ENCODE results near the gene HS3ST3A1. TPM values are rescaled to one million over a fixed set of nuclear protein-coding genes. Genes with fewer than 3 reads are reported as not detected.

The HS3ST3A1 gene
- total RNA-seq, 4 donors from 2014 or later, result 0.47 to 5.9 (median 1.9) TPM; not detected in 1

DNA sequence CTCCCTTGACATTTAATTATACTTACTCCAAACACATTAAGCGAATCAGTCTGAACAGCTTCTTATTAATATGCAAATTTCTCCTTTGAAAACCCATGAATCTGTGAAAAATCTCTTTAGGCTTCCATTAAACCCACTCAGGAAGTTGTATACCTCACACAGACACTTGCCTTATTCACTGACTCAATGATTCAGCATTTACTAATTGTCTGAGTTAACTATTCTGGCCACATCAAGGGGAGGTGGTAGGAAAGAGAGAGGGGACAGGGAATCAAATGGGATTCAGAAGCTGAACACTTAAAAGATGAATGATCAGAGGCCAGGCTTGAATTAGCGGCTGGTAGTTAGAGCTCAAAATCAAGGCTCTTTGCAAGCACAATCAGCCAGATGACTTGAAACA is 70.0 kb downstream of the HS3ST3A1 start:
- TF ChIP-seq, protein P1, sequence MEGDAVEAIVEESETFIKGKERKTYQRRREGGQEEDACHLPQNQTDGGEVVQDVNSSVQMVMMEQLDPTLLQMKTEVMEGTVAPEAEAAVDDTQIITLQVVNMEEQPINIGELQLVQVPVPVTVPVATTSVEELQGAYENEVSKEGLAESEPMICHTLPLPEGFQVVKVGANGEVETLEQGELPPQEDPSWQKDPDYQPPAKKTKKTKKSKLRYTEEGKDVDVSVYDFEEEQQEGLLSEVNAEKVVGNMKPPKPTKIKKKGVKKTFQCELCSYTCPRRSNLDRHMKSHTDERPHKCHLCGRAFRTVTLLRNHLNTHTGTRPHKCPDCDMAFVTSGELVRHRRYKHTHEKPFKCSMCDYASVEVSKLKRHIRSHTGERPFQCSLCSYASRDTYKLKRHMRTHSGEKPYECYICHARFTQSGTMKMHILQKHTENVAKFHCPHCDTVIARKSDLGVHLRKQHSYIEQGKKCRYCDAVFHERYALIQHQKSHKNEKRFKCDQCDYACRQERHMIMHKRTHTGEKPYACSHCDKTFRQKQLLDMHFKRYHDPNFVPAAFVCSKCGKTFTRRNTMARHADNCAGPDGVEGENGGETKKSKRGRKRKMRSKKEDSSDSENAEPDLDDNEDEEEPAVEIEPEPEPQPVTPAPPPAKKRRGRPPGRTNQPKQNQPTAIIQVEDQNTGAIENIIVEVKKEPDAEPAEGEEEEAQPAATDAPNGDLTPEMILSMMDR (IDR thresholded peaks at IDR 0.05), result no peak
- ATAC-seq (ENCODE audit: low FRiP score) (no peak), DNase-seq (ENCODE audit: low spot score) (no peak)

DNA sequence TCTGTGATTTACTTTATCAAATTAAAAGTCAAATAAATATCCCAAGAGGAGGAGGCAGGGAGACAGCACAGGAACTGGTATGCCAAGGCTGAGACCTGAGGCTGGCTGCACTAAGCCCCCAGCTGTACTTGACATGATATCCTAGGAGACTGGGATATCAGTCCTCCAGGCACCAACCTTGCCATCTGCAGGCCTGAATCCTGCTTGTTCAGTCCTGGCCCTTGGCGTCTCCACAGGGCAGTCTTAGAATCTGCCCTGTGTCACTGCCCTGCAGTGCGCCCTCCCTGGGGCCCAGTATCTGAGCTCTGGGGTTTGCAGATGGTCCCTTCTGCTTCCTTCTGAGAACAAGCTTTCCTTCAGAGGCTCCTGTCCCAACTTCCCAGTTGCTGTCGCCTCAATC is 75.9 kb downstream of the HS3ST3A1 start:
- DNase-seq (ENCODE audit: low spot score), result no peak
- TF ChIP-seq, protein P1 (IDR thresholded peaks at IDR 0.05), result no peak
- no peak for ATAC-seq (ENCODE audit: low FRiP score)

DNA sequence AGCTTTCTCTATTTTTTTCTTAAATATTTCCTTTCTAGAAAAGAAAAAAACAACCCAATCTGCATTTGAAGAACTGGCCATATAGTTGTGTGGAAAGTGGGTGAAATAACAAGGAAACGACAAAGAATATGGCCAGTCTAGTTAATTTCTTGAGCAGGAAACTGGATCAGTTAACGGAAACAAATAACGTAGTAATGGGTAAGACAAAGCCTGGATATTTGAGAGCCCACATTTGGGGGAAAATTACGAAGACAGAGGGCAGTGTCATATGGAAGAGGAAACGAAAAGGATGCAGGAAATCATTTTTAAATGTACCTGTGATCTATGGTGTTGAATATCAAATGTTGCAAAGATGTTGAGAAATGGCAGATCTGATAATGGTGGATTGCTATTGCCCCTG is 78.6 kb downstream of the HS3ST3A1 start:
- DNase-seq (ENCODE audit: low spot score), result no peak
- TF ChIP-seq, protein P1 (IDR thresholded peaks at IDR 0.05), result no peak
- no peak for ATAC-seq (ENCODE audit: low FRiP score)

DNA sequence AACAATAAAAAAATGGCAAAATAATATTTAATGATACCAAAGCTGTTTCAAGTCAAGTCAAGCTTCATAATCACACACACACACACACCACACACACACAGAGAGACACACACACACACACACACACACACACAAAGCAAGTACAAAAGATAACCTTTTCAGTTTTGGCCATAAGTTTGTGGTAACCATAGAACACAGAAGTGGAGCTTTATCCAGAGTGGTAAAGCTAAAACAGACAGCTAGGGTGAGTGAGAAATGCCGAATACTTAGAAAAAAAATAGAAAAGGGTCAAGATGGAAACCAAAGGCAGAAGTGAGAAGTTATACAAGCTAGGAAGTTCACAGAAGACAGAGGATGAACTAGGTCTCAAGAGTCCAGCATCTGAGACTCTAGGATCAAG is 79.0 kb downstream of the HS3ST3A1 start:
- TF ChIP-seq, protein P1 (IDR thresholded peaks at IDR 0.05), result no peak
- ATAC-seq (ENCODE audit: low FRiP score) (no peak), DNase-seq (ENCODE audit: low spot score) (no peak)

DNA sequence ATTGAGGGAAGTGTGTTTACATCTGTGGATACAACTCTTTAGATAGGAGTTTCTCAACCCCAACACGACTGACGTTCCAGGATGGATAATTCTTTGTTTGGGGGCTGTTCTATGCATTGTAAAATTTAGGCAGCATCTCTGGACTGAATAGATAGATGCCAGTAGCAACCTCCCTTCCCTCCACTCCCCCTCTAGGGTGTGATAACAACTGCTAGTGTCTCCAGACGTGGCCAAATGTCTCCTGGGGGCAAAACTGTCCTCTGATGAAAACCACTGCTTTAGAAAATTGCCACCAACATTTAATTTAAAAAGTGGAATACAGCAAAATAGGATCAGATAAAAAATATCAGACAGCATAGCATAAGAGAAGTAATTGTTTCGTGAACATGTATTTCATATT is 79.9 kb downstream of the HS3ST3A1 start:
- TF ChIP-seq, protein P1 (IDR thresholded peaks at IDR 0.05), result no peak
- ATAC-seq (ENCODE audit: low FRiP score) (no peak), DNase-seq (ENCODE audit: low spot score) (no peak)

DNA sequence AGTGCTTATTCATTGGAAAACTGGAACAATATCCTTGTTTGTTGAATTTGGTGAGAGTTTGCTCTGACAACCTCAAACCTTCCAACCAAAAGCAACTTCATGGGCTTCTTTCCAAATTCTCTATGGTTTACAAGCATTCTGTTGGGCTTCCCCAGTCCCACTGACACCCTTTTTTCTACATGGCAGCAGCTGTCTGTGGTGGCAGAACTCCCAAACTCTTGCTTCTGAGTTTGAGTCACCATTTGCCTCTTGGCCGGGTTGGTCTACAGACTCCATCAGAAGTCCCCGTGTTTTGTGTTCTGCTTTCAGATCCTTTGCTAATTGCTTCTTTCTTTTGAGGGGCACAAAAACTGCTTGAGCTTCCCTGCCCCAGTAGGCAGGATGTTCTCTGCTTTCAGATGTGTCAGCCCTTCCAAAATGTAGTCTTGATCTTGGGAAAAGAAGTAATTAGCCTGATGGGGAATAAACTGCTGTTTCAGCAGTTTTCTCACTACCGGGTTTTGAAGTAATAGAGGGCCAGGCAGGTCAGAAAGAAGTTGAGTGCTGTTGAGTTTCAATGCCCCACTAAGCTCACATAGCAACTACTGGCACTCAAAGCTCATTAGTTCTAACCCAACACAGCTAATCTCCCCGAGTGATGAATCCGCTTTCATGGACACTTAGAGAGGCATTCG is 80.7 kb downstream of the HS3ST3A1 start:
- TF ChIP-seq, protein P1 (IDR thresholded peaks at IDR 0.05), result no peak
- no peak for DNase-seq (ENCODE audit: low spot score)
- no peak for ATAC-seq (ENCODE audit: low FRiP score)

DNA sequence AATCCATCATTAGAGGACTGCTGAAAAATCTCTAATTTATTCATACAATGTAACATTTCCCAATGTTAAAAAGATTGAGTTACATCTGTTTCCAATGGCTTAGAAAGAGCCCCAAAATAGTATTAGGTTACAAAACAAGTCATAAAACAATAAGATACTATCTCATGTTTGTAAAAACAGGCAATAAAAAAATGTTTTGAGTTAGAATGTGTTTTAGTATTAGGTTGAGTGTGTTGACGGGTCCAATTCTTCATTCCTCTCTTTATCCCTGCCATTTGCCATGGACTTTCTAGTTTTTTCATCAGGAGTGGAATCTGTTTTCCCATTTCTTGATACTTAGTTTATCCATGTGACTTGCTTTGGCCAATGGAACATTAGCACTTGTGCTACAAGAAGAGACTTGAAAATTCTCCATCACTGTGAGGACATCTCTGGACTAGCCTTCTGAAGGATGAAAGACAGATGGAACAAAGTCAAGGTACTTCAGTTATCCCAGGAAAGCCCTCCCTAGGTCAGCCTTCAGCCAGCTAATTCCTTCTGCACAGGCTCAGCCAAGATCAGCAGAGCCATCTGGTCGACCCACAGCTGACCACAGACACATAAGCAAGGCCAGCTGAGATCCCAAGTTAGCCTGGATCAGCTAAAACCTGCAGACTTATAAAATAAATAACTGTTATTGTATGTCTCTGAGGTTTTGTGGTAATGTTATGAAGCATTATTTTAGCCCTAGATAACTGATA is 83.3 kb downstream of the HS3ST3A1 start:
- ATAC-seq (ENCODE audit: low FRiP score) (no peak), DNase-seq (ENCODE audit: low spot score) (no peak)
- TF ChIP-seq, protein P1 (IDR thresholded peaks at IDR 0.05), result no peak

Measured in omental fat pad (tissue), 4 donors.